ENCODE measurements around the gene CHRNA1.

CHRNA1 gene

GRCh38 chr2:174762464-174762863, 1.8 kb downstream of the CHRNA1 start:
- in situ Hi-C loops (cut with MboI; ENCODE audit: low sequenced_read_pairs) = loop anchor here (25.0 kb wide), 1 partner anchor 225 kb away; no protein-coding TSS in a partner anchor

- in situ Hi-C loops (cut with MboI; ENCODE audit: low sequenced_read_pairs) = loop anchor here (25.0 kb wide), 1 partner anchor 225 kb away; no protein-coding TSS in a partner anchor
These were observed 2.4 kb downstream of the CHRNA1 start for GRCh38 chr2:174761837-174762236.

GRCh38 chr2:174760845-174761473, 3.3 kb downstream of the CHRNA1 start:
- in situ Hi-C loops (cut with MboI; ENCODE audit: low sequenced_read_pairs) = loop anchor here (25.0 kb wide), 1 partner anchor 226 kb away; no protein-coding TSS in a partner anchor

GRCh38 chr2:174759381-174760065, 4.7 kb downstream of the CHRNA1 start:
- in situ Hi-C loops (cut with MboI; ENCODE audit: low sequenced_read_pairs) = loop anchor here (25.0 kb wide), 1 partner anchor 228 kb away; no protein-coding TSS in a partner anchor

GRCh38 chr2:174756743-174757142, 7.5 kb downstream of the CHRNA1 start:
- in situ Hi-C loops (cut with MboI; ENCODE audit: low sequenced_read_pairs) = loop anchor here (25.0 kb wide), 1 partner anchor 231 kb away; no protein-coding TSS in a partner anchor

- in situ Hi-C loops (cut with MboI; ENCODE audit: low sequenced_read_pairs) = loop anchor here (25.0 kb wide), 1 partner anchor 234 kb away; no protein-coding TSS in a partner anchor
These were observed 11.1 kb downstream of the CHRNA1 start for GRCh38 chr2:174753038-174753633.

- in situ Hi-C loops (cut with MboI; ENCODE audit: low sequenced_read_pairs) = loop anchor here (25.0 kb wide), 1 partner anchor 235 kb away; no protein-coding TSS in a partner anchor
These were observed 11.8 kb downstream of the CHRNA1 start for GRCh38 chr2:174752403-174753037.

GRCh38 chr2:174750923-174751441, 13.3 kb downstream of the CHRNA1 start:
- in situ Hi-C loops (cut with MboI; ENCODE audit: low sequenced_read_pairs) = loop anchor here (25.0 kb wide), 1 partner anchor 236 kb away; no protein-coding TSS in a partner anchor

GRCh38 chr2:174749793-174750192, 14.5 kb downstream of the CHRNA1 start:
- in situ Hi-C loops (cut with MboI; ENCODE audit: low sequenced_read_pairs) = loop anchor here (25.0 kb wide), 1 partner anchor 238 kb away; no protein-coding TSS in a partner anchor

GRCh38 chr2:174748948-174749347, 15.3 kb downstream of the CHRNA1 start:
- in situ Hi-C loops (cut with MboI; ENCODE audit: low sequenced_read_pairs) = no loop called here

- in situ Hi-C loops (cut with MboI; ENCODE audit: low sequenced_read_pairs) = no loop called here
These were observed 19.1 kb downstream of the CHRNA1 start for GRCh38 chr2:174745142-174745541.

GRCh38 chr2:174744111-174744510, 20.2 kb downstream of the CHRNA1 start:
- in situ Hi-C loops (cut with MboI; ENCODE audit: low sequenced_read_pairs) = no loop called here

GRCh38 chr2:174740721-174741120, 23.6 kb downstream of the CHRNA1 start:
- in situ Hi-C loops (cut with MboI; ENCODE audit: low sequenced_read_pairs) = no loop called here

- in situ Hi-C loops (cut with MboI; ENCODE audit: low sequenced_read_pairs) = no loop called here
These were observed 25.4 kb downstream of the CHRNA1 start for GRCh38 chr2:174738841-174739240.

- in situ Hi-C loops (cut with MboI; ENCODE audit: low sequenced_read_pairs) = no loop called here
These were observed 32.7 kb downstream of the CHRNA1 start for GRCh38 chr2:174731546-174731945.

GRCh38 chr2:174730698-174731018, 33.6 kb downstream of the CHRNA1 start:
- in situ Hi-C loops (cut with MboI; ENCODE audit: low sequenced_read_pairs) = no loop called here

- in situ Hi-C loops (cut with MboI; ENCODE audit: low sequenced_read_pairs) = no loop called here
These were observed 34.2 kb downstream of the CHRNA1 start for GRCh38 chr2:174729797-174730697.

GRCh38 chr2:174728096-174728495, 36.2 kb downstream of the CHRNA1 start:
- in situ Hi-C loops (cut with MboI; ENCODE audit: low sequenced_read_pairs) = no loop called here

- in situ Hi-C loops (cut with MboI; ENCODE audit: low sequenced_read_pairs) = no loop called here
These were observed 38.1 kb downstream of the CHRNA1 start for GRCh38 chr2:174726212-174726611.
